Rectal smooth muscle tissue (tissue), 1 donor: Measurements from ENCODE around the gene MEX3C.

Experiments used
- H3K27ac ChIP-seq: one replicate; pipeline ENCODE4 v1.7.0; 2013; ENCODE audit warnings: low read depth, low read length, inconsistent platforms
- H3K27me3 ChIP-seq: one replicate; pipeline ENCODE4 v1.7.0; 2013; ENCODE audit warnings: low read length; ENCODE audit not compliant: control insufficient read depth, insufficient read depth
- H3K36me3 ChIP-seq: one replicate; pipeline ENCODE4 v1.7.0; 2013; ENCODE audit warnings: low read length; ENCODE audit not compliant: control insufficient read depth, insufficient read depth
- H3K4me1 ChIP-seq: one replicate; pipeline ENCODE4 v1.7.0; 2013; ENCODE audit warnings: low read length; ENCODE audit not compliant: control insufficient read depth, insufficient read depth
- H3K4me3 ChIP-seq: one replicate; pipeline ENCODE4 v1.7.0; 2013; ENCODE audit warnings: low read length
- H3K9ac ChIP-seq: one replicate; pipeline ENCODE4 v1.7.0; 2013; ENCODE audit warnings: low read length

The MEX3C gene

DNA sequence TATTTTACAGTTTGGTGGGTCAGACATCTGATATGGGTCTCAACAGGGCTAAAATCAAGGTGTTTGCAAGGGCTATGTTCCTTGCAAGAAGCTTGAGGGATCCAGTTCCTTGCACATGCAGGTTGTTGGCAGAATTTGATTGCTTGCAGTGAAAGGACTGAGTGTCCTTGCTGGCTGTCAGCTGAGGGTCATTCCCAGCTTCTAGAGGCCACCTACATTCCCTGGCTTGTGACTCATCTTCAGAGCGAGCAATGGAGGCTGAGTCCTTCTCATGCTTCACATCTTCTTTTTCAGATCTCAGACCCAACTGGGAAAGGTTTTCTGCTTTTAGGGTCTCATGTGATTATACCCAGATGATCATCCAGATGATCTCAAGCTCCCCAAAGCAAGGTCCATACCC is 12.4 kb downstream of the MEX3C start:
- no peak overlapping the region for H3K4me3 ChIP-seq
- H3K9ac ChIP-seq, result no peak overlapping the region
- H3K36me3 ChIP-seq, result no peaks in the 10 kb centered on the region
- H3K27ac ChIP-seq, result no peak overlapping the region
- no peaks in the 10 kb centered on the region for H3K4me1 ChIP-seq
- no peaks in the 10 kb centered on the region for H3K27me3 ChIP-seq

DNA sequence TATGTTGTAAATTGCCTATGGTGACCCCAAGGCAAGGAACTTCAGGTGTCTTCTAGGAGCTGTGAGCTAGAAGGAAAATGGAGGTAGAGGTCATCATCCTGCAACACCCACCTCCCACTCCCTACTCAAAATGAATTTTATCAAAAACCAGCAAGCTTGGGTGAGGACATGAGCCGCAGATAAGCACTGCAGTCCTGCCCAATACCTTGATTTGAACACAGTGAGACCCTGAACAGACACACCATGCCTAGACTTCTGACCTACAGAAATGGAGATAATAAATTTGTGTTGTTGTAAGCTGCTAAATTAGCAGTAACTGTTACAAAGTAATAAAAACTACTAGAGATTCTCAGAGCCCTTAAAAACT is 13.4 kb downstream of the MEX3C start:
- no peaks in the 10 kb centered on the region for H3K36me3 ChIP-seq

DNA sequence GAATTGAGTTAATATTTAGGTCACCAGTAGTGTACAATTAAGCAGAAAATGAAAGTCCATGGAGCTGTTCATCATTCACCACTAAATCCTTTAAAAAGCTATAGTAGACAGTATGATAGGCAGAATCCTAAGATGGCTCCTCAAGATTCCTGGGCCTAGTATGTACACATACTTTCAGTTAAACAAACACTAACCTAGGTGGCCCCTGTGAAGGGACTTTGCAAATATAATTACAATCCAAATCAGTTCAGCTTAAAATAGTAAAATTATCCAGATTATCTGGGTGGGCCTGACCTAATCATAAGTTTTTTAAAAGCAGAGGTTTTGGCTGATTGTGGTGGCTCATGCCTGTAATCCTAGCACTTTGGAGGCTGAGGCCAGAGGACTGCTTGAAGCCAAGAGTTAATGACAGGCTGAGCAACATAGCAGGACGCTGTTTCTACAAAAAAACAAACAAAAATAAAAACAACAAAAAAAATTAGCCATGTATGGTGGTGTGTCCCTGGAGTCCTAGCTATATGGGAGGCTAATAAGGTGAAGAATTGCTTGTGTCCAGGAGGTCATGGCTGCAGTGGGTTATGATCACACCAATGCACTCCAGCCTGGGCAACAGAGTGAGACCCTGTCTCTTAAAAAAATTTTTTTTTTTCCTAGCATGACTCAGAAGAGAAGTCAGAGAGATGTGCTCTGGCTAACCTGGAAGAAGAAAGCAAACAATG is 13.9 kb downstream of the MEX3C start:
- Histone ChIP-seq H3K4me1 (no peaks in the 10 kb centered on the region), H3K36me3 (no peaks in the 10 kb centered on the region), H3K9ac (no peak overlapping the region), H3K27ac (no peak overlapping the region), H3K4me3 (no peak overlapping the region), H3K27me3 (no peaks in the 10 kb centered on the region)

More for the DNA sequence above, 13.4 kb downstream of the MEX3C start:
- H3K27ac ChIP-seq, result no peak overlapping the region
- no peak overlapping the region for H3K9ac ChIP-seq
- no peaks in the 10 kb centered on the region for H3K4me1 ChIP-seq
- H3K27me3 ChIP-seq, result no peaks in the 10 kb centered on the region
- H3K4me3 ChIP-seq, result no peak overlapping the region

DNA sequence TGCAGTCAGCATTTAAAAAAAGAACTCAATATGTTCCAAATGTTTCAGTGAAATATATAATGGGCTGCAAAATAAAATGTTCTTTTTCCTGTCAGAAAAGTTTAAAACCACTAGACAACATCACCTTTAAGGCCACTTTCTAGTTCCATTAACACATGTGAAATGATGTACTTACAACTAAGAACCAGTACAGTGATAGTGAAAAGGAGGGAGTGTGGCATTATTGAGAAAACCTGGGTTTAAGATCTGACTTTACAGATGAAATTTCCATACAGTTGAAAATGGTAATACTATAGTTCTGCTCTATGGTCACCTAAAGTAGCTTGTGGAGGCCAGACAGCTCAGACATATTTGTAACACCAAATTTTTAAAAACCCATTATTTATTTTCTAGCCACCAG is 14.7 kb downstream of the MEX3C start:
- Histone ChIP-seq H3K4me1 (no peaks in the 10 kb centered on the region), H3K27ac (no peak overlapping the region), H3K36me3 (no peaks in the 10 kb centered on the region), H3K9ac (no peak overlapping the region), H3K4me3 (no peak overlapping the region), H3K27me3 (no peaks in the 10 kb centered on the region)

DNA sequence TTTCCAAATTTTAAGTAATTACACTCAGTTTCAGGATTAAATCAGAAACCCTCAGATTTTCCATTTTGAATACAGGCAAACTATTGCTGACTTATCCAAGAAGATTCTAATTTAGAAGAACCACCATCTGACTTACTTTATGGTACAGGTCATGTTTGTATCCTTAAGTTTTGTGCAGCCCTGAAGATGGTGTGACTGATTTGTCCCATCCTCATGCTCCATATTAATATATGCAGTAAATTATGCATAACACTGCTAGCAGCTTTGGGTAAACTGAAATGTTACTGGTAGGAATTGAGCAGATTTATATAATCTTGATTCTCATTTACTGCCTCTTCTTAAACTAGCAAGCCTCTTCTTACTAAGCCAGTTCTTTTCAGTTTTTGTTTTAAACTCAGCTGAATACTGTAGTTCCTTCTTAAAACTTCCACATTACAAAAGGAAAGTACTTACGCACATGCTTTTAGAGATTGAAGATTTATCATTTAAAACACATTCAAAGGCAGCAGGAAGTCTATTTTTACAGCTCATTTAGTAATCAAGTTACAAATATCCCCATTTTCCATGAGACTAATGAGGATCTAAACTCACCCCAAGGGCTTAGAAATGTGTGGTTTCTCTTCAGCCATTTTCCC is 25.7 kb downstream of the MEX3C start:
- H3K4me1 ChIP-seq, result no peaks in the 10 kb centered on the region
- no peak overlapping the region for H3K4me3 ChIP-seq
- H3K27ac ChIP-seq, result no peak overlapping the region
- H3K27me3 ChIP-seq, result no peaks in the 10 kb centered on the region
- peaks cover 10% of the 10 kb centered on the region for H3K36me3 ChIP-seq
- H3K9ac ChIP-seq, result no peak overlapping the region

DNA sequence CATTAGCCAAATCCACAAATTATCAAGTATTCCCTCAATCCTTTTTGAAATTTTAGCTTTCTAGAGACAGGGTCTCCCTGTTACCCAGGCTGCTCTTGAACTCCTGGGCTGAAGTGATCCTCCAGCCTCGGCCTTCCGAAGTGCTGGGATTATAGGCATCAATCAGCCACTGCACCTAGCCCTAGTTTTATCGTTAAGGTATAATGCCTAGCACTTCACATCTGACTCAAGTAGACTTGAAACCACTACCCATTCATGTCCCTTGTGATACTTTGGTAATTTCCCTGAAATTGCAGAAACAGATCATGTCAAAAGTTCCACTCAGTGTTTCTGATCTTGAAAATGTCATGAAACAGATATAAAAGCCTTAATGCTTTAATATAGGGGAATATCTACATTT is 26.3 kb downstream of the MEX3C start:
- H3K27me3 ChIP-seq, result no peaks in the 10 kb centered on the region
- H3K4me3 ChIP-seq, result no peak overlapping the region
- H3K27ac ChIP-seq, result no peak overlapping the region
- H3K36me3 ChIP-seq, result peaks cover 5% of the 10 kb centered on the region
- H3K9ac ChIP-seq, result no peak overlapping the region
- H3K4me1 ChIP-seq, result no peaks in the 10 kb centered on the region

DNA sequence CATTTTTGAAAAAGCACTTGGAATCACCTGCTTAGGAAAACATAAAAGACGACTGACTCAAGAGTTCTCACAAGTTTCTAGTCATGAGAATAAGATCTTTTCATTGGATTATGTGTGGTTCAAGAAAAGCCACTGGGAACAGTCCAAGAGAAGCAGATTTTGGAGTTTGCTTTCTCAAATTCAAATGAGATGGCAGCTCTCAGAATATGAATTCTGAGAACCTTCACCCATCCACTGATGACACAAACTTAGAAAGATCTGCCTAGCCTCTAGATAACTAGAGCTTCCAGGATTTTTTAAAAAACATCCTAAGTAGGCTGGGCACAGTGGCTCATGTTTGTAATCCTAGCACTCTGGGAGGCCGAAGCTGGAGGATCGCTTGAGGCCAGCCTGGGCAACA is 26.8 kb downstream of the MEX3C start:
- Histone ChIP-seq H3K4me3 (no peak overlapping the region), H3K27ac (no peak overlapping the region), H3K9ac (no peak overlapping the region), H3K4me1 (no peaks in the 10 kb centered on the region), H3K27me3 (no peaks in the 10 kb centered on the region), H3K36me3 (peaks cover 3% of the 10 kb centered on the region)

DNA sequence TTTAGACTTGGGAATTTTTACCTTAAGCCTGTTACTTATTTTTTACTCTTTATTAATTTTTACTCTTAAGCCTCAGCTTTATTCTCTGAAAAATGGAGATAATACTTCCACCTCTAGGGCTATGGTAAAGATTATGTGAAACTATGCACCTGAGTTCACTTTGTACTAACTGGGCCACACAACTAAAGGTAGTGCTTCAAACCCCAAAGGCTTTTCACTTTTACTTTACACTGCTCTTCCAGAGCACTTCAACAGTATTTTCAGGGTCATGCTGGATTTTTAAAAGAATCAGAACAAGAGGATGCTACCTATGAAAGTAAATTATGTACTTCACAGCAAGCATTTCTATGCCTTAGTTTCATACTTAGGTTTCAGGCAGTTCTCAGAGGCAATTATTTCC is 27.8 kb downstream of the MEX3C start:
- Histone ChIP-seq H3K4me3 (no peak overlapping the region), H3K4me1 (no peaks in the 10 kb centered on the region), H3K36me3 (no peaks in the 10 kb centered on the region), H3K27me3 (no peaks in the 10 kb centered on the region), H3K27ac (no peak overlapping the region), H3K9ac (no peak overlapping the region)

DNA sequence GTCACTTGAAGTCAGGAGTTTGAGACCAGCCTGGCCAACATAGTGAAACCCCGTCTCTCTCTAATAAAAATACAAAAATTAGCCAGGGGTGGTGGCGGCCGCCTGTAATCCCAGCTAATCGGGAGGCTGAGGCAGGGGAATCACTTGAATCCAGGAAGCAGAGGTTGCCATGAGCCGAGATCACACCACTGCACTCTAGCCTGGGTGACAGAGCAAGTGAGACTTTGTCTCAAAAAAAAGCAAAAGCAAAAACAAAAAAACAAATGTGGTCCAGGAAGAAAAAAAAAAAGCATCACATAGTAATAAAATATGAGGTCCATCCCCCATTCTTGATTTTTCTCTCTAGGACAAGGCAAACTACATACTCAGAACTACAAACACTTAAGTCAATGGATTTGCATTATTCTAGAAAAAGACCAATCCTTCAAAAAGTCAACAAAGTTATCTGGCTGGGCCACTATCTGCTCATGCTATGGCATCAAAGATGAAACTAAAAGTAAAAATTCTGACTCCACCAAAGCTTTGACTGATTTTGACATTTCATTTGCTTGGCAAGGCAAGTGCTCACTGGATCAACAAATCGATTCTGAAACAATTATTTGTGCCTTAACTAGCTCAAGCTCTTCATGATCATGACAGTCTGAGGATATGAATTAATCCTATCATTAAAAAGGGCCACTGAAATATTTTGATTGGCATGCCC is 28.4 kb downstream of the MEX3C start:
- Histone ChIP-seq H3K9ac (no peak overlapping the region), H3K27me3 (no peaks in the 10 kb centered on the region), H3K27ac (no peak overlapping the region), H3K4me1 (no peaks in the 10 kb centered on the region), H3K36me3 (no peaks in the 10 kb centered on the region), H3K4me3 (no peak overlapping the region)

DNA sequence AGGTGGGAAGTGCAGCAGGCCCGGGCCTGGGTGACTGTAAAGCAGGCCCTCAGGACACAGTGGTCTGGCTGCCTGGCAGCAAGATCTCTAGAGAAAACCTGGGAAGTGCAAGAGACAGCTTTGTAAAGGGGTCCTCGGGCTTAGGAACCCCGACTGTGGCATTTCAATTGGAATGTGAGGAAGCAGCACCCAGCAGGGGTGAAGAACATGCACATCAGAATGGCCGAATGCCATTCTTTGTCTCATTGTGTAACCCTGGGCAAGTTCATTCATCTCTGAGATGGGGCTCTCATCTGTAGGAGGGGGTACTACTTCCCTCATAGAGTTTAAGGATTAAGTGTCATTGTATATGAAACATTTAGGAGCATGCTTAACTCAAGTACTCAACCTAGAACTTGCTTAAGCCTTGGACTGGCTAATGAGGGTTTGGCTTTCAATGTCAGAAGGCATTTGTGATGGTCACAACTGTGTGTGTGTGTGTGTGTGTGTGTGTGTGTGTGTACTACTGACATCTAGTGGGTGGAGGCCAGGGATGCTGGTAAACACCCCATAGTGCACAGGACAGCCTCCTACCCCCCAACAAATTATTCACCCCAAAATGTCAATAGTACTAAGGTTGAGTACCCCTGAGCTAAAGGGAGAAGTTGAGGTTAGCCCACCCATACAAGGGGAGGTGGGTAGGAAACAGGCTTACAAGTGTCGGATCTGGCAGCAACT is 29.3 kb downstream of the MEX3C start:
- H3K4me3 ChIP-seq, result no peak overlapping the region
- H3K27me3 ChIP-seq, result no peaks in the 10 kb centered on the region
- no peak overlapping the region for H3K27ac ChIP-seq
- no peak overlapping the region for H3K9ac ChIP-seq
- H3K4me1 ChIP-seq, result no peaks in the 10 kb centered on the region
- no peaks in the 10 kb centered on the region for H3K36me3 ChIP-seq

DNA sequence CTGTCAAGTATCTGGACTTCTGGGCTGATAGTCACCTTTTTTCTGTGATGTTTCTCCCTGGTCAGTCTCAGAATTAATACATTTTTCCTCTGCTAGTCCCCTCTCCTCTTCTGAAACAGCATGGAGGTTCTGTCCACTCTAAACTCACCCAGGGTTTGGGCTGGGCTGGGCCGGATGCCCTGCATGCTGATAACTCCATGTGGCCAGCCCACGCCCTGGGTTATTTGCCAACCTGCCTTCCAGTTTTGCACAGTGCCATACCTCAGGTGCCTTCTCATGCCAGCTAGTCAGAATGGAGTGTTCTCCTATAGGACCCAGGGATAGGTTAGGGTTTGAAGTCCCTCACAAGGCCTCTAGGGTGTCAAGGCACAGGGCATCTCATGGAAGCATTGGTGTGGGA is 32.2 kb downstream of the MEX3C start:
- no peaks in the 10 kb centered on the region for H3K4me1 ChIP-seq
- H3K27me3 ChIP-seq, result no peaks in the 10 kb centered on the region
- no peaks in the 10 kb centered on the region for H3K36me3 ChIP-seq
- no peak overlapping the region for H3K27ac ChIP-seq
- H3K9ac ChIP-seq, result no peak overlapping the region
- H3K4me3 ChIP-seq, result no peak overlapping the region

DNA sequence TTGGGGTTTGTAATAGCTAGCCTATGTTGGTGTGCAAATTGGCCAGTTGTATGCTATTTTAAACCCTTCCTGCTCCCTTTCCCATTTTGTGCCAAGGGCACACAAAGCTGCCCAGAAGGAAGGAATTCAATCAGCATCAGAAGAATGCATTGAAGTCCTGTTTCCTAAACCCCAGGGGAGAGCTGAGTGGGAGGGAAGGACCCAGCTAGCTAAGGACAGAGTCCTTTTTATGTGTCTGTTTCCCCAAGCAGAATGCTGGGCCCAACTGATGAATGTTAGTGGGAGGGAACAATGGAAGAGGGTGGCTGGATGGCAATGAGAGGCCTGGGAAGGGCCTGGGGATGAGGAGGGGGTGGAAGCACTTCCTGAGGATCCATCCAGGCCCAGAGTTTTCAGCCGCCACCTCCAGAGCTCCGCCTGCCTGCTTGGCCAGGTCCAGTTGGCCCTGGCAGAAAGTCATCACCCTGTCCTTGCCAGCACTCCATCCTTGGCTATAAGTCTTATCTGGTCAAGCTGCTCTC is 32.7 kb downstream of the MEX3C start:
- Histone ChIP-seq H3K27me3 (no peaks in the 10 kb centered on the region), H3K36me3 (no peaks in the 10 kb centered on the region)

More for the DNA sequence above, 32.7 kb downstream of the MEX3C start:
- H3K27ac ChIP-seq, result no peak overlapping the region
- no peak overlapping the region for H3K9ac ChIP-seq
- H3K4me1 ChIP-seq, result no peaks in the 10 kb centered on the region
- H3K4me3 ChIP-seq, result no peak overlapping the region
